GM21526 (cell line): ENCODE results near the gene LORICRIN.

ENCODE experiments used
- ATAC-seq: cut with Tn5 transposase; IDR thresholded peaks from one replicate; pipeline ENCODE4 v1.9.1; 2021; ENCODE audit warnings: moderate library complexity; ENCODE audit not compliant: unreplicated experiment, low FRiP score

Gene LORICRIN

GRCh38 chr1:153248176-153248879 is 11.2 kb upstream of the LORICRIN start:
- no peak for ATAC-seq

GRCh38 chr1:153250166-153250565 is 9.3 kb upstream of the LORICRIN start:
- no peak for ATAC-seq

GRCh38 chr1:153251087-153251486 is 8.4 kb upstream of the LORICRIN start:
- no peak for ATAC-seq

- no peak for ATAC-seq
Observed at GRCh38 chr1:153251562-153251961, 7.9 kb upstream of the LORICRIN start.

- ATAC-seq: no peak
Observed at GRCh38 chr1:153251988-153252387, 7.5 kb upstream of the LORICRIN start.

- ATAC-seq: no peak
Observed at GRCh38 chr1:153253076-153253475, 6.4 kb upstream of the LORICRIN start.

GRCh38 chr1:153253693-153254092 is 5.8 kb upstream of the LORICRIN start:
- no peak for ATAC-seq

- ATAC-seq: no peak
Observed at GRCh38 chr1:153260585-153261280, 1.2 kb downstream of the LORICRIN start.

GRCh38 chr1:153261281-153262069 is 2.0 kb downstream of the LORICRIN start:
- ATAC-seq: no peak

- ATAC-seq: no peak
Observed at GRCh38 chr1:153262070-153262366, 2.5 kb downstream of the LORICRIN start.

GRCh38 chr1:153262462-153263157 is 3.1 kb downstream of the LORICRIN start:
- no peak for ATAC-seq

GRCh38 chr1:153265457-153265856 is 6.0 kb downstream of the LORICRIN start:
- ATAC-seq: no peak

- ATAC-seq: no peak
Observed at GRCh38 chr1:153271711-153272110, 12.2 kb downstream of the LORICRIN start.

GRCh38 chr1:153272186-153272585 is 12.7 kb downstream of the LORICRIN start:
- ATAC-seq: no peak

GRCh38 chr1:153277852-153278251 is 18.4 kb downstream of the LORICRIN start:
- ATAC-seq: no peak

- ATAC-seq: no peak
Observed at GRCh38 chr1:153288634-153289275, 29.3 kb downstream of the LORICRIN start.

- no peak for ATAC-seq
Observed at GRCh38 chr1:153291514-153291913, 32.0 kb downstream of the LORICRIN start.

- ATAC-seq: no peak
Observed at GRCh38 chr1:153292185-153292584, 32.7 kb downstream of the LORICRIN start.

GRCh38 chr1:153292740-153293479 is 33.4 kb downstream of the LORICRIN start:
- ATAC-seq: no peak

GRCh38 chr1:153293480-153293775 is 33.9 kb downstream of the LORICRIN start:
- ATAC-seq: no peak
